Thymus (tissue), 11 donors: ENCODE data around the gene ACVR1B. TPM values are rescaled to one million over a fixed set of nuclear protein-coding genes. Genes with fewer than 3 reads are reported as not detected.

Experiments used
- DNase-seq, 9 donors: peaks; one replicate each; pipeline ENCODE4 v3.0.0-alpha.2; 2013; ENCODE audit warnings: low spot score in 9 of 9, low read depth in 6 of 9, missing footprints in 1 of 9
- H3K27ac ChIP-seq, 2 donors: one replicate each; pipeline ENCODE4 v1.5.1; 2013; ENCODE audit warnings: control low read depth in 1 of 2, low read depth in 1 of 2, low read length in 1 of 2, mild to moderate bottlenecking in 1 of 2, moderate library complexity in 1 of 2
- H3K27me3 ChIP-seq, 2 donors: one replicate each; pipeline ENCODE4 v1.5.1; 2013; ENCODE audit warnings: low read length in 1 of 2; ENCODE audit not compliant: control insufficient read depth in 2 of 2, insufficient read depth in 1 of 2
- H3K36me3 ChIP-seq, 2 donors: one replicate each; pipeline ENCODE4 v1.5.1; 2013; ENCODE audit warnings: low read length in 1 of 2, mild to moderate bottlenecking in 1 of 2, moderate library complexity in 1 of 2; ENCODE audit not compliant: control insufficient read depth in 2 of 2, insufficient read depth in 2 of 2
- H3K4me1 ChIP-seq, 2 donors: one replicate each; pipeline ENCODE4 v1.5.1; 2013; ENCODE audit warnings: low read length in 2 of 2; ENCODE audit not compliant: control insufficient read depth in 2 of 2, insufficient read depth in 2 of 2
- H3K4me3 ChIP-seq, 2 donors: one replicate each; pipeline ENCODE4 v1.5.1; 2013; ENCODE audit warnings: low read length in 2 of 2, control low read depth in 1 of 2, mild to moderate bottlenecking in 1 of 2
- H3K9me3 ChIP-seq, 2 donors: one replicate each; pipeline ENCODE4 v1.5.1; 2013; ENCODE audit warnings: low read length in 1 of 2, mild to moderate bottlenecking in 1 of 2; ENCODE audit not compliant: control insufficient read depth in 2 of 2, insufficient read depth in 1 of 2
- WGBS: extraction: QIAGEN DNeasy Blood & Tissue Kit; methylation state at CpG from one replicate; pipeline ENCODE4 v1.1.7; 2013; 5-methylcytosine and 5-hydroxymethylcytosine counted together
- polyA plus RNA-seq: library from polyadenylated mRNA; stranded (reverse); fragments of 200-250 nt; gene quantifications from one replicate; pipeline ENCODE4 v1.2.3, GENCODE V29; 2013
- total RNA-seq: library from RNA; stranded (reverse); fragments of 120-200 nt; gene quantifications from one replicate; pipeline ENCODE4 v1.2.4, GENCODE V29; 2013
- donor health status: healthy.

Gene ACVR1B
- total and polyA plus RNA-seq, 2 donors, result 7.2 to 9.9 TPM

GRCh38 chr12:51908876-51909592 is 42.5 kb upstream of the ACVR1B start:
- Histone ChIP-seq H3K9me3 (no peaks in the 10 kb centered on the region), H3K27ac (no peak overlapping the region), H3K36me3 (no peaks in the 10 kb centered on the region), H3K27me3 (peaks cover 29 to 54% of the 10 kb centered on the region in 2 donors), H3K4me3 (no peak overlapping the region), H3K4me1 (peaks cover 0 to 9% of the 10 kb centered on the region in 2 donors)
- DNase-seq, result no peak
- 93% methylated on average over 9 of the region's 9 CpGs for WGBS

DNA sequence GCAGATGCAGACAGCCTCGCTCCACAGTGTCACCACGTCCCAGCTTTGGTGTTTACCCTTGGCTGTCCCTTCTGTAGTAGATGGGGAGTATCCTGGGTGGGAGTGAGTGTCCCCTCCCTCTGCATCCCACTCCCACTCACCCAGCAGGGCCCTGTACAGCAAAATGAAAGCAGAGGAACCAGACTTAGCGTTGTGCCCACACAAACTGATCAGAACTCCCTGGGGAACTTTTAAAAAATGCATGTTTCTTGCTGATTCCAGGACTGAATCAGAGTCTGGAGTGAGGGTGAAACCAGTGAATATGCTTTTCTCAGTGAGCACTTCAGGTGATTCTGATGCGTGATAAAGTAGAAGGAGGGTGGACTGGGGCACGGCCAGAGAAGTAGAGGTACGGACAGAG is 41.3 kb upstream of the ACVR1B start:
- WGBS, result 95% methylated on average over 6 of the region's 6 CpGs
- H3K27ac ChIP-seq, result no peak overlapping the region
- DNase-seq, result no peak
- H3K27me3 ChIP-seq, result peaks cover 27 to 54% of the 10 kb centered on the region in 2 donors
- H3K36me3 ChIP-seq, result no peaks in the 10 kb centered on the region
- peaks cover 0 to 9% of the 10 kb centered on the region in 2 donors for H3K4me1 ChIP-seq
- no peaks in the 10 kb centered on the region for H3K9me3 ChIP-seq
- H3K4me3 ChIP-seq, result no peak overlapping the region

DNA sequence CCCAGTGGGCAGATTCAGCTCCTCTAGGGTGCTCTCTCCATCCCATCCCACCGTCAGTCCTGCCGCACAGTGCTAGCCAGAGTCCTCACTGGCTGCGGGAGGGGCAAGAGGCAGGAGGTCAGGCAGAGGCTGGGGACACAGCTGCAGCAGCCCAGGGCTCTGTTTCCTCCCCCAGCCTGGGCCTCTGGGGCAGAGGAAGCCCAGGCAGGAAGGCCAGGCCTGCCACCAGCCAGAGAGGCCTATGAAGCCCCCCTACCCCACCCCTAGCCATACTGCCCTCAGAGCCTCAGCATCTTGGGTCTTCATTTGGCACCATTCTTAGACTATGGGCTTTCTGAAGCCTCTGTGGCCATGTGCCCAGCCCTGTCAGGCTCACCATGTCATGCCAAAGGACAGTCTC is 40.8 kb upstream of the ACVR1B start:
- H3K36me3 ChIP-seq, result no peaks in the 10 kb centered on the region
- peaks cover 24 to 49% of the 10 kb centered on the region in 2 donors for H3K27me3 ChIP-seq
- DNase-seq, result no peak
- H3K27ac ChIP-seq, result peak overlapping the region in 1 of 2 donors; percentile 15
- no peaks in the 10 kb centered on the region for H3K9me3 ChIP-seq
- 65% methylated on average over 3 of the region's 3 CpGs for WGBS
- H3K4me1 ChIP-seq, result peaks cover 0 to 9% of the 10 kb centered on the region in 2 donors
- H3K4me3 ChIP-seq, result no peak overlapping the region

- 94% methylated on average over 6 of the region's 6 CpGs for WGBS
- Histone ChIP-seq H3K4me3 (no peak overlapping the region), H3K36me3 (no peaks in the 10 kb centered on the region), H3K27me3 (peaks cover 20 to 43% of the 10 kb centered on the region in 2 donors), H3K9me3 (no peaks in the 10 kb centered on the region), H3K27ac (no peak overlapping the region), H3K4me1 (peaks cover 0 to 5% of the 10 kb centered on the region in 2 donors)
- DNase-seq, result no peak
Measured at GRCh38 chr12:51911307-51911706, 40.2 kb upstream of the ACVR1B start.

DNA sequence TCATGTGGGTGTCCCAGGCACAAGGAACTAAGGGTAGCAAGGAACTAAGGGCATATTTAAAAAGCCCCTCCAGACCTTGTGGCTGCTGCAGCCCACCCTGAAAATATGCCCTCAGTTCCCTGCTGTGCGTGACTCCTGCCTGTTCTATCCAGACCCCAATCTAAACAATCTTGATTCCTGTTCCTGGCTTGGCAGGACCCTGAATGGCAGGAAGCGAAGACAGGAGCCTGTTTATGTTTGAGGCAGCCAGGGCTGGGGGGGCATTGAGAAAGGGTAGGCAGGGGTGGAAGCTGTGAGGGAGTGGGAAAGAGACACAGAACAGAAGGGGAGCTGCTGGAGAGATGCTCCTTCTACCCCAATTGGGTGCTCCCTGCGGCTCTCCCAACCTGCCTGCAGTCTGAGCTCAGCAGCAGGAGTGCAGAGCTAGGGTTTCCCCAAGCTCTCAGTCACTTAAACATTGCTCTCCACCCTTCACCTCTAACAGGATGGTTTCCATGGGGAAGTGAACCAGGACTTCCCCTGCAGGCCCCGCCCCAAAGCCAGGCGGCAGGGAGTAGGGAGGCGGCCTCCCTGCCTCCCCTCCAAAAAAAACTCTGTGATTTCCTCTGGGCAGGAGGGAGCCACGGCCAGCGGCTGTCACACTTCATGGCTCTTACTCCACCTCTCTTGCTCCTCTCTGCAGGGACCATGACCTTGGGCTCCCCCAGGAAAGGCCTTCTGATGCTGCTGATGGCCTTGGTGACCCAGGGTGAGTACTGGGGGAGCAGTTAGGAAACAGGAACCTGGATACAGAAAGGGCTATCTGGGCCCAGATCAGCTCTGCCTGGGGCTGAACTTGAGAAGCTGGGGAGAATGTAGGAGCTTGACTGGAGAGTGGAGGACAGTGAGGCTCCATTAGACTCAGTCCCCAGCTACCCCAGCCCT is 39.4 kb upstream of the ACVR1B start:
- no peak overlapping the region for H3K27ac ChIP-seq
- H3K4me3 ChIP-seq, result no peak overlapping the region
- H3K36me3 ChIP-seq, result no peaks in the 10 kb centered on the region
- H3K27me3 ChIP-seq, result peaks cover 12 to 35% of the 10 kb centered on the region in 2 donors
- no peaks in the 10 kb centered on the region for H3K9me3 ChIP-seq
- no peak for DNase-seq
- H3K4me1 ChIP-seq, result no peaks in the 10 kb centered on the region
- WGBS, result 77% methylated on average over 8 of the region's 8 CpGs

DNA sequence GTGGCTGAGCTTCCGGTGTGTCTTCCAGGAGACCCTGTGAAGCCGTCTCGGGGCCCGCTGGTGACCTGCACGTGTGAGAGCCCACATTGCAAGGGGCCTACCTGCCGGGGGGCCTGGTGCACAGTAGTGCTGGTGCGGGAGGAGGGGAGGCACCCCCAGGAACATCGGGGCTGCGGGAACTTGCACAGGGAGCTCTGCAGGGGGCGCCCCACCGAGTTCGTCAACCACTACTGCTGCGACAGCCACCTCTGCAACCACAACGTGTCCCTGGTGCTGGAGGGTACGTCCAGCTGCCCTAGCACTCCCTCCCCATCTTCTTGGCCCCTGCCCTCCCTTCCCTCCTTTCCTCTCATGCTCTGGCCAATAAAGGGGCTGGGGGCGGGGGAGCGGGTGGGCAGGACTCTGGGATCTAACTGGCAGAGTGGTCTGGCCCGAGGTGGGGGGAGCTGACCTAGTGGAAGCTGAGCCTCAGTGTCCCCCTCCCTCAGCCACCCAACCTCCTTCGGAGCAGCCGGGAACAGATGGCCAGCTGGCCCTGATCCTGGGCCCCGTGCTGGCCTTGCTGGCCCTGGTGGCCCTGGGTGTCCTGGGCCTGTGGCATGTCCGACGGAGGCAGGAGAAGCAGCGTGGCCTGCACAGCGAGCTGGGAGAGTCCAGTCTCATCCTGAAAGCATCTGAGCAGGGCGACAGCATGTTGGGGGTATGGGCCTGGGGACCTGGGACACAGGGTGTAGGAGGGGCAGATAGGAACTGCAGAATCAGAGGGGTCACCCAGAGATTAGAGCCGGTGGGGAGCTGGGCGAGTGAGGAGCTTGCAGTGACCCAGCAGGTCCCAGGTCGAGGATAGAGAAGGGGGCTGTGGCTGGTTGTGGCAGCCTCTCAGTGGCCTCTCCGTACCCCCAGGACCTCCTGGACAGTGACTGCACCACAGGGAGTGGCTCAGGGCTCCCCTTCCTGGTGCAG is 38.1 kb upstream of the ACVR1B start:
- Histone ChIP-seq H3K27me3 (peaks cover 0 to 22% of the 10 kb centered on the region in 2 donors), H3K9me3 (no peaks in the 10 kb centered on the region), H3K4me3 (no peak overlapping the region), H3K4me1 (no peaks in the 10 kb centered on the region), H3K36me3 (no peaks in the 10 kb centered on the region), H3K27ac (no peak overlapping the region)
- no peak for DNase-seq
- WGBS, result 95% methylated on average over 30 of the region's 30 CpGs

DNA sequence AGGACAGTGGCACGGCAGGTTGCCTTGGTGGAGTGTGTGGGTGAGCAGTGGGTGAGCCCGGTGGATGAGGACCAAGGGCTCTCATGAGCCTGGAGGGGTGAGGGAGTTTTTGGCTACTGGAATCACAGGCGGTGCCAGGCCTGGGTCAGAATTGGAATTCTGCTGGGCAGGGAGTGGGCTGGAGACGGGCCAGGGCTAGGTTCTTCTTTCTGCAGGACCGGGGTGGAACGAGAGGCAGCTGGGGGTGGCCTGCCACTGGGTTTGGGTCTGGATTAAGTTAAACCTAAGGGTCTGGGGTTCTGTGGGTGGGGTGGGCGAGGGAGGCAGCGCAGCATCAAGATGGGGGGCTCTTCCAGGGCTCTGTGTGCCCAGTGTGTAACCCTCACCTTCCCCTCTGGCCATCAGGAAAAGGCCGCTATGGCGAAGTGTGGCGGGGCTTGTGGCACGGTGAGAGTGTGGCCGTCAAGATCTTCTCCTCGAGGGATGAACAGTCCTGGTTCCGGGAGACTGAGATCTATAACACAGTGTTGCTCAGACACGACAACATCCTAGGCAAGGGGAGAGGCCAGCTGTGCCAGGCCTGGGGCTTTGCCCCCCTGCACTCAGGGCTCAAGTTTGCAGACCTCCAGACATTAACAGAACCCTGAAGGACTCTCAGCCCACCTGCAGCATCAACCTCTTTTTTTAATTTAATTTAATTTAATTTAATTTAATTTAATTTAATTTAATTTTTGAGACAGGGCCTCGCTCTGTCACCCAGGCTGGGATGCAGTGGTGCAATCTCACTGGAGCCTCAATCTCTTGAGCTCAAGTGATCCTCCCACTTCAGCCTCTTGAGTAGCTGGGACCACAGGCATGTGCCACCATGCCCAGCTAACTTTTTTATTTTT is 37.2 kb upstream of the ACVR1B start:
- H3K9me3 ChIP-seq, result no peaks in the 10 kb centered on the region
- no peak overlapping the region for H3K27ac ChIP-seq
- no peaks in the 10 kb centered on the region for H3K4me1 ChIP-seq
- 96% methylated on average over 17 of the region's 17 CpGs for WGBS
- H3K36me3 ChIP-seq, result no peaks in the 10 kb centered on the region
- DNase-seq, result no peak
- no peak overlapping the region for H3K4me3 ChIP-seq
- H3K27me3 ChIP-seq, result peaks cover 0 to 13% of the 10 kb centered on the region in 2 donors

DNA sequence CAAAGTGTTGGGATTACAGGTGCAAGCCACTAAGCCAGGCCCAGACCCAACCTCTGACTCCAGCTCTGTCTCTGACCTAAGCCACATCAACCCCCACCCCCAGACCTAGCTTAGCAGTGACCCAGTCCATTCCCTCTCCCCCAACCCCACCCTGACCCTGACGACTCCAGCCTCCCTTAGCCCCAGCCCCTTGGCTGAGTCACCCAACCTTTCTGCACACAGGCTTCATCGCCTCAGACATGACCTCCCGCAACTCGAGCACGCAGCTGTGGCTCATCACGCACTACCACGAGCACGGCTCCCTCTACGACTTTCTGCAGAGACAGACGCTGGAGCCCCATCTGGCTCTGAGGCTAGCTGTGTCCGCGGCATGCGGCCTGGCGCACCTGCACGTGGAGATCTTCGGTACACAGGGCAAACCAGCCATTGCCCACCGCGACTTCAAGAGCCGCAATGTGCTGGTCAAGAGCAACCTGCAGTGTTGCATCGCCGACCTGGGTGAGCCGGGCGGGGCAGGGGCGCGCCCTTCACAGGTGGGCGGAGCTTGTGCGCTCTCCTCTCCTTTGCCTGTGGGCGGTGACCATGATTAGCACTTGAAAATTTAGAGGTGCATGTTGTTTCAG is 36.4 kb upstream of the ACVR1B start:
- Histone ChIP-seq H3K36me3 (no peaks in the 10 kb centered on the region), H3K4me1 (no peaks in the 10 kb centered on the region), H3K27ac (no peak overlapping the region), H3K9me3 (no peaks in the 10 kb centered on the region), H3K4me3 (no peak overlapping the region), H3K27me3 (peaks cover 0 to 10% of the 10 kb centered on the region in 2 donors)
- no peak for DNase-seq
- 95% methylated on average over 28 of the region's 28 CpGs for WGBS
